ENCODE measurements around the gene TNFRSF13B.
"Not testable (repeated sequence)": the region's sequence is repeated elsewhere in the genome, so short reads cannot be mapped to it uniquely, and the experiment has no call there.

TNFRSF13B gene

DNA sequence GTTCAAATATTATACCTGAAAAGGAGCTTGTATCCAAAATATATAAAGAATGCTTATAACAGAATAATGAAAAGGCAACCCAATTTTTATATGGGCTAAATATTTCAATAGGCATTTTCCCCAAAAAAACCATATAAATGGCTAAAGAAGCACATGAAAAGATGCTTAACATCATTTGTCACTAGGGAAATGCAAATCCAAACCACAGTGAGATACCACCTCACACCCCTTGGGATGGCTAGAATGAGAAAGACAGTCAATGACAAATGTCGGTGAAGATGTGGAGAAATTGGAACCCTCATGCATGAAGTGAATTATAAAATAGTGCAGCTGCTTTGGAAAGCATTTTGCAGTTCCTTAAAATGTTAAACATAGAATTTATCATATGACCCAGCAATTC, 3.1 kb downstream of the TNFRSF13B start:
- DNase-seq (ENCODE audit: extremely low read depth in 1 of 2, low read depth in 1 of 2): no peak

DNA sequence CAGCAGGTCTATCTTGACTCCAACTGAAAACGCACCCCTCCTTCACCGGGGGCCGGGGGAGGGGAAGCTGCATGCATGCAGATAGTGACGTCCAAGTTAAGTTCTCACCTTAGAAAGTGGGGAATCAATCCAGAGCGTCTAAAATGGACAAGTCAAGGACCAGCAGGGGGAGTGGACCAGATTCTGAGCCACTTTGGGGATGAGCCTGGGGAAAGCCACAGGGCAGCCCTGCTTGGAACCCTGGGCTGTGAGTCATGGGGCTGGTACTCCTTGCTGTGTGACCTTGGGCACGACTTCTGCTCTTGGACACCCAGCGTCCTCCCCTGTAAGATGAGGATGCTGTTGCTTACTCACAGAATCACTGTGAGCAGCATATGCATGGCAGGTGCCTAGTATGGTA, 9.1 kb downstream of the TNFRSF13B start:
- no peak for DNase-seq (ENCODE audit: extremely low read depth in 1 of 2, low read depth in 1 of 2)

DNA sequence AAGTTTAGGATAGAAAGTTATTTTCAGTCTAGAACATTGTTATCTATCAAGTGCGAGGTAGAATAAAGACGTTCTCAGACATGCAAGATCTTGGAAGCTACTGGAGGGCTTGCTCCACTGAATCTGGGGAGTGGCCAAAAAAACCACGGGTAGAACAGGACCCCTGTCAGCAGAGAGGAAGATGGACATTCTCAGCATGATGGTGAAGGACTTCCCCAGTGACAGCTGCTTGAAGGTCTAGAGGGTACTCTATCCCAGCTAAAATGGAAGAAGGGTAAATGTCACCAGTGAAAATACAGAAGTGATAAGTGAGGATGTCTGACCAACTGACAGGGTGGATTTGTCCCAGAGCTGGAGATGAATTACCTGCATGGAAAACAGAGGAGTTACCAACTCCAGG, 10.1 kb downstream of the TNFRSF13B start:
- DNase-seq (ENCODE audit: extremely low read depth in 1 of 2, low read depth in 1 of 2): no peak

- DNase-seq (ENCODE audit: extremely low read depth in 1 of 2, low read depth in 1 of 2): not testable (repeated sequence)
These were observed 10.9 kb downstream of the TNFRSF13B start for GRCh38 chr17:16961022-16961421.

DNA sequence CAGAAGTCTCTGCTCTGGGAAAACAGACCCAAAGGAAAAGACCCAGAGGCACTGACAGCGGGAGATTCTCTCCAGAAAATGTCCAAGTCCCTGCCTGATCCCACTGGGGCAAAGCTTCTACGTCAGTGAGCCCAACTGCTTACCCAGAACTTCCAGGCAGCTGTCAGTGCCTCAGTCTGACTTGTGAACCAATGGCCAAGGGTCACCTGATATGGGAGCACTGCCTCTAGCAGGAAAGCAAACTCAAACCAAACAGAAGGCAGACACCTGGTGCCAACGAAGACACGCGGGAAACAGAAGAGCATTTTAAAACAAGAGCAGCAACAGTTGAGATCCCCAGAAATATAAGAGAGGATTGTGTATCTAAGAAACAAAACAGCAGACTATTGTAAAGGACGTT, 16.9 kb downstream of the TNFRSF13B start:
- not testable (repeated sequence) for DNase-seq (ENCODE audit: extremely low read depth in 1 of 2, low read depth in 1 of 2)

DNA sequence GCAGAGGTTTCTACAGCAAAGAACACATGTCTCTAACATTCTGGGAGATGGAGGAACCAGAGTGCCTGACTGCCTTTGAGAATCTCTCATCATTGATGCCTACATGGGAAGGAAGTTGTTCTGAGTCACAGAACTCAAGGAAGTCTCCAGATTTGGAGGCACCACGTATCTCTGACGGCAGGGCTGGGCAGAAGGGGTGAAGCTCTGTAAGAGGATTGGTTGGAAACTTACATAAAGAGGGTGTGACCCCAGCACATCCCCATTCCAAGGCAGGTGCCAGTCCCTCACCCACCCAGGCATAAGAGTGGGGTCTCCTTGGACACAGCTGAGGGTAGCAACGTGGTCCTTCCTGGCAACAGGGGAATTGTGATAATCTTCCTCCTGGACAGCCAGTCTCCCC, 17.4 kb downstream of the TNFRSF13B start:
- no peak for DNase-seq (ENCODE audit: extremely low read depth in 1 of 2, low read depth in 1 of 2)

DNA sequence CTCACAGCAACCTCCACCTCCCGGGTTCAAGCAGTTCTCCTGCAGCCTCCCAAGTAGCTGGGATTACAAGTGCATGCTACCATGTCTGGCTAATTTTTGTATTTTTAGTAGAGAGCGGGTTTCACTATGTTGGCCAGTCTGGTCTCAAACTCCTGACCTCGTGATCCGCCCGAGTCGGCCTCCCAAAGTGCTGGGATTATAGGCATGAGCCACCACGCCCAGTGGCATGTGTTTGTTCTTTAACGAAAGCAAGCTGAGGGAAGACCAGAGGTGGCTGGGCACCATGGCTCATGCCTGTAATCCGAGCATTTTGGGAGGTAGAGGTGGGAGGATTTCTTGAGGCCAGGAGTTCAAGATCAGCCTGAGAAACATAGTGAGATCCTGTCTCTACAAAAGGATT, 18.1 kb downstream of the TNFRSF13B start:
- no peak for DNase-seq (ENCODE audit: extremely low read depth in 1 of 2, low read depth in 1 of 2)

- no peak for DNase-seq (ENCODE audit: extremely low read depth in 1 of 2, low read depth in 1 of 2)
These were observed 18.6 kb downstream of the TNFRSF13B start for GRCh38 chr17:16953347-16953746.

- DNase-seq (ENCODE audit: extremely low read depth in 1 of 2, low read depth in 1 of 2): no peak
These were observed 19.5 kb downstream of the TNFRSF13B start for GRCh38 chr17:16952401-16952800.

DNA sequence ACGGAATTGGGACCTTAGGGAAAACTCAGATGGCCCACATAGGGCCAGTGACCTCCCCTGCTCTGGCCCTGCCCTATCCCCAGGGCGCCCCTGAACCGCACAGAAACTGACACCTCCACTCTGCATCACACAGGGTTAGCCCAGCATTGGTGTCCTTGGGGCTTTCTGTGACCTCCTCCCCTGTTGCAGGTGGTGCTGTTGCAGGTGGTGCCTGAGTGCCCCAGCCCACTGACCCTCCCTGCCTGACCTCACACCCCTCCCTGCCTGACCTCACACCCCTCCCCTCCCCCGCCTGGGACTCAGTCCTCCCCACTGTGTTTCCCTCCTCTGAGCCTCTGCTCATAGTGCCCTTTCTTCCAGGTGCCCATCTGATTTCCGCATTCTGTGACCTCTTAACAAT, 21.4 kb downstream of the TNFRSF13B start:
- DNase-seq (ENCODE audit: extremely low read depth in 1 of 2, low read depth in 1 of 2): no peak

DNA sequence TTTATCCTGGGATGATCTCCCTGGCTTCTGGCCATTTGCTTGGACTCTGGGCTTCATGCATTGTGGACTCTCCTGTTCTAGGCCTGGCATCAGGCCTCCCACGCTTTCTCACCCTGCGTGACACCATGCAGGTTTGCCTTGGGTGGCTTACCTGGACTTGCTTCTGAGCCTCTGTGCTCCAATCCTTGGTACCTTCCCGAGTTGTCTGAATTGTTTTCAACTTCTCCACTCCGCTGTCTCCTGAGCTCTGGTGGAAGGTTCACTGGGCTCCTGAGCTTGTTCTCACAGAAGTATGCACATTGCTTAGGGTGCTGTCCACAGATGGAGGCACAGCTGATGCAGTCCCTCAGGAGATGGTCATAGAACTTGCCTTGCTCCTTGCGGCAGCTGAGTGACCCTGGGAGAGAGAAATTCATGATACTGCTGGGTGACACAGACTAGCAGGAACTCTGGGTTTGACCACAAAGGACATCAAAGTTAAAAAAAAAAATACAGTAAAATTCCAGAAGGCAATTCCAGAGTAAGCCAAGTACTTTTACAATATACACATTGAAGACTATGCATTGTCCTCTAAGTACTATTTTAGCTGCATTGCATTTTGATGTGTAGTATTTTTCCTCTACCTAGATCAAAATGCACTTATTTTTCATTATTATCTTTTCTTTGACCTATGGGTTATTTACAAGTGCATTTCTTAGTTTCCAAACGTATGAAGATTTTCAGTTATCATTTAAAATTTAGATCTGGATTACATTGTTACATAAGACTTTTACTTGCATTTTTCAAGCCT, 23.1 kb downstream of the TNFRSF13B start:
- DNase-seq (ENCODE audit: extremely low read depth in 1 of 2, low read depth in 1 of 2): no peak

DNA sequence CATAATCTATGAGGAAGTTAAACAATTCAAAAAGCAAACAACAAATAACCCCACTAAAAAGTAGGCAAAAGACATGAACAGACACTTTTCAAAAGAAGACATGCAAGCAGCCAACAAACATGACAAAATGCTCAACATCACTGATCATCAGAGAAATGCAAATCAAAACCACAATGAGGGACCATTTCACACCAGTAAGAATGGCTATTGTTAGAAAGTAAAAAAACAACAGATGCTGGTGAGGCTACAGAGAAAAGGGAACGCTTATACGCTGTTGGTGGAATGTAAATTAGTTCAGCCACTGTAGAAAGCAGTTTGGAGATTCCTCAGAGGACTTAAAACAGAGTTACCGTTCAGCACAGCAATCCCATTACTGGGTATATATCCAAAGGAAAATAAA, 24.4 kb downstream of the TNFRSF13B start:
- no peak for DNase-seq (ENCODE audit: extremely low read depth in 1 of 2, low read depth in 1 of 2)

DNA sequence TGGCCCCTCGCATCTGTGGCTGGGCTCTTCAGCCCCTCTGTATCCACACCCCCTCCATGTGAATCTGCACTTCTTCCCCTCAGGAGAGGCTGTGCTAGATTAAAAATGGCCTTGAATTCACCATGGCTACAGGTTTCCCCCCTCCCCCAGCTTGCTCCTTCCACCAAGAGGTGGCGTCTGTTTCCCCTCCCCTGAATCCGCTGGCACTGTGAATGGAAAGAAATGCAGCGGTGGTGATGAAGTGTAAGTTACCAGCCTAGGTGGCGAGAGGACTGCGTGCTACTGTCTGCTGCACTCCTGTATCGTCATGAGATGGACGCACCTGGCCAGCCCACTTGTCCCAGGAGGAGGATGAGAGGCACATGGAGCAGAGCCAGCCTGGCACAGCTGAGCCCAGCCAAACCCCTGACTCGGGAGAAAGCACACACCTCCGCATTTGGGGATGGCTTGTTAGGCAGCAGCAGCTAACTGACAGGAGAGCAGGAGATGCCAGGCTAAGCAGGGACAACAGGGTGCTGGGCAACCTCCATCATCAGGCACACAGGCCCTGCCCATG, 26.2 kb downstream of the TNFRSF13B start:
- no peak for DNase-seq (ENCODE audit: extremely low read depth in 1 of 2, low read depth in 1 of 2)

DNA sequence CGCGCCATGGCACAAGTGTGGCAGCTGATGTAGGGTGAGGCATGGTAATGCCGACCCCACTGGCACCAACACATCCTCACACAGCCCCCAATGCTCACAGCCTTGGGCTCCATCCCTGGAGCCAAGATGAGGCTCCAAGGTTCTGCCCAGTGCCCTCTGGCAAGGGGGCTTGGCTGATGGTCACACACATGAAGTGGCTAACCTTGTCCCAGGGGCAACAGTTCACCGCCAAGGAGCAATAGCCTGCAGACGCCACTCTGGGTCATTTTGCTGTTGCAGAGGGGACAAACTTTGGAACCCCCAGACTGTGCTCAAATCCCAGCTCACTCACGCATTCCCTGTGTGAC, 26.8 kb downstream of the TNFRSF13B start:
- DNase-seq (ENCODE audit: extremely low read depth in 1 of 2, low read depth in 1 of 2): no peak

DNA sequence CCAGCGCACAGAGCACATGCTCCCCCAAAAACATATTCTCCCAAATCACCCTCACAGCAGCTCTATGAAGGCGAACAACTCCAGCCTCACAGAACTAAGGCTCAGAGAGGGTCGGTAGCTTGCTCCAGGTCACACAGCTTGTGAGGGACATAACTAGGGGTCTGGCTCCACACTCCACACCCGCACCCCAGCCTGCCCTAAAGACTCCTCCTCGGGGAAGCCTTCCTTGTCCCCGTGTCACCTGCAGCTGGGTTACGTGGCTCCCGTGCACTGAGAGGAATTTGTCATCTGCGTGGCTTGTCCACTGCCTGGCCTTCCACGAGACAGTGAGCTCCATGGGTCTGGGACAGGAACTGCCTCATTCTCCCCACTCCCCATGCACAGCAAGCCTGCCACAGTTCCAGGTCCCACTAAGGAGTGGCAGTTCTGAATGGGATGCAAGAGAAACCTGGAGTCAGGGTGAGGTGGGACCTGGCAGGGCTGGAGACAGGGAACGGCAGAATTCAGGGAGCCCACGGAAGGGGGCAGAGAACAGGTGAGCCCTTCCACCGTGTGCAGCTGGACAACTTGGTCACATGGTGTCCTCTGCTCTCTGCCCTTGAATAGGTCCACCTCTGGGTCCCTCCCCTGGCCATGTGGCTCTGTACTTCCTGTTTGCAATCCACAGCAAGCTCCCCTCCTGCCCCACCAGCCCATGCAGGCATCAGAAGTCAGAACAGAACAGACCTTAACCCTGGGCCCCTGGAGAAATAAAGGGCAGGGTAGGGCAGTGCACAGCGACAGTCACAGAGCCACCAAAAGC, 27.4 kb downstream of the TNFRSF13B start:
- no peak for DNase-seq (ENCODE audit: extremely low read depth in 1 of 2, low read depth in 1 of 2)

- DNase-seq (ENCODE audit: extremely low read depth in 1 of 2, low read depth in 1 of 2): no peak
These were observed 28.2 kb downstream of the TNFRSF13B start for GRCh38 chr17:16943541-16944333.

DNA sequence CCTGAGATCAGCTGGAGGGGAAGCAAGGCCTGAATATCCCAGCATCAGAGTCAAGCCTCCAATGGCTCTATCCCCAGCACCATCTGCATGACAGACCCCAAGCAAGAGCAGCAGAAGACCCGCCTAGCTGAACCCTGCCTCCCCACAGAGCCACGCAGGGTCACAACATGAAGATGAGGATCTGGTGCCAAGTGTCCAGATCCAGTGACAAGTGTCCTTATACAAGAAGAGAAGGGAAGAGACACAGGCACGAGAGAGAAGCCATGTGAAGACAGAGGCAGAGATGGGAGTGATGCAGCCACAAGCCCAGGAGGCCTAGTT, 28.9 kb downstream of the TNFRSF13B start:
- no peak for DNase-seq (ENCODE audit: extremely low read depth in 1 of 2, low read depth in 1 of 2)

GRCh38 chr17:16942141-16943031, 29.5 kb downstream of the TNFRSF13B start:
- DNase-seq (ENCODE audit: extremely low read depth in 1 of 2, low read depth in 1 of 2): no peak

- DNase-seq (ENCODE audit: extremely low read depth in 1 of 2, low read depth in 1 of 2): no peak
These were observed 30.6 kb downstream of the TNFRSF13B start for GRCh38 chr17:16941072-16942036.
